Medulla oblongata (tissue), 1 donor: ENCODE measurements around the gene ARHGEF11.
A peak's percentile ranks its signal among the peaks of the same experiment; 100 is the strongest.

Source experiments
- DNase-seq: peaks from one replicate; pipeline ENCODE4 v3.0.0-alpha.2; 2015; ENCODE audit errors: extremely low spot score

The ARHGEF11 gene

DNA sequence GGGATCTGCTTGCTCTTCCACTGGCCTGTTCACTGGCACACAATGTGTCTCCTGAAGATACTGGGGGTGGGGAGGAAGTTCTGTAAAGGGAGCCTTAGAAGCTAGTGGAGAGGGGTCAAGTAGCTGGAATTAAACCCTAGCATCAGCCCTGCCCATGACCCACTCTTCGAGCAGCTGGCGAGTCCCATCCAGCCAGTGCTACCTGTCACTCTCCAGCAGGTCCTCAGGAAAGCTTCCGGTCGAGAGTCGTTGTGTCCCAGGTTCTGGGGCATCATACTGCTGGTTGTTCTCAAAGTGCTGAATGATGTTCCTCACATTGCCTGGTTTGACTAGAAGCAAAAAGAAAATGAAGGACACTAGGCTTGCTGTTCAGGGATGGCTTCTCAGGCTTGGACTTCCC lies 94.2 kb downstream of the ARHGEF11 start:
- DNase-seq = no peak

GRCh38 chr1:156949127-156949526 lies 96.4 kb downstream of the ARHGEF11 start:
- no peak for DNase-seq

DNA sequence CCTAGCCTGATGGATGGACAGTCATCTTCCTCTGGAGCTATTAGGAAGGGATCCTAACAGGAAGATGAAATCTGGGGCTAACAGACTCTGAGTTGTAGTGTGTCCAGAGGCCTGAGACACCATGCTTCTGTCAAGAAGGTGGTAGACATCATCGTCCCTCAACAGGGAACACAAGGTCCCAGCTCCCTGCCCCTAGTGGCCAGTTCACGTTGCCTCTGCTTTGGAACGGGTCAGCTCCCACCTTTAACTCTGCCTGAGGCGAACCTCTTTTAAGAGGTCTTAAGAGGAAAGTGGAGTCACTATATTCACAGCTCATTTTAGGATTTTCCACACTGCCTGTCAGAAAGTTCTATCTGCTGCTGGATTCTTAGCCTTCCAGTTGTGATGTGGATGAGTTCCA lies 96.8 kb downstream of the ARHGEF11 start:
- DNase-seq = no peak

DNA sequence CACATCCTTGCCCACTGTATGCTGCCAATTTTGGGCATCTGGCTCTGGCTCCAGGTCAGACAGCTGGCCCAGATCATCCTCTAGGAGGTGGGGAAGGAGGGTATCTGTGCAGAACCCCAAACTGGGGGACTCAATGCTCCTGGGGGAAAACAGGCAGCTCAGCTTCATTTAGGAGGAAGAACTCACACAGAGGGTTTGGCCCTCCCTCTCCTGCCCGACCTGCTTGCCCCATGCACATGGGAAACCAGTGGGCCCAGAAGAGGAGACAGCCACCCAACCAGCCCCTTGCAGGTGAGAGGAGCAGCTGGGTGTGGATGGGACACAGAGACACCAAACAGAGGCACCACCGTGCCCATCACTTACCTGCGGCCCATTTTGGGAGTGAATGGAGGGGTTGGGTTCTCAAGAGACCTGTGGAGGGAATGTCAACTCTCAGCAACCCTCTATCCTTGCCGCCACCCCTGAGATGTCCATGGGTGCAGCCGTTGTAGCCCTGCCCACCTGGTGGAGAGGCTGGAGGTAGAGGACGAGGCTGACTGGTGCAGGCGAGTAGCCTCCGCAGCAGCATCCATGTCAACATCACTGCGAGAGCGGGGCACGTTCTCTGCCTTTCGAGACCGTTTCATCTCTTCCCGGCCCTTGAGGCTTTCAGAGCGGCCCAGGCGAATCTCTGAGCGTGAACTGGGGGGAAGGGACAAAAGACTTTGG lies 97.6 kb downstream of the ARHGEF11 start:
- no peak for DNase-seq

DNA sequence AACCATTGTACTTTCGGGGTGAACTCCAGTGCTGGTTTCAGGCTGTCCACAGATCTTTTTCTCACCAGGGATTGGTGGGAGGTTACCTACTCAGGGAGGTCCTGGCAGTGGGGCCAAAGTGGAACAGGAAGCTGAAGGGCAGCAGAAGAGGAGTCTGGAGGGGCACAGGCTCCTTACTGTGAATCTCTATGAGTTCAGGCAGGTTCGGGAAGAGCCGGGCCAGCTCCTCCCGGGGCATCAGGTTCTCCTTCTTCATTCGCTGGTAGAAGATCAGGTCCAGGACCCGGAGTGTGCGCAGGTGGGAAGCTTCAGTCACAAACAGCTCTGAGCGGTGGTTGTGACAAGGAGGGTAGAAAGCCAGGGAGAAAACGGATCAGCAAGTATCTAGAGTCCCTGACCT lies 98.4 kb downstream of the ARHGEF11 start:
- DNase-seq = no peak

GRCh38 chr1:156945881-156946661 lies 99.5 kb downstream of the ARHGEF11 start:
- no peak for DNase-seq

DNA sequence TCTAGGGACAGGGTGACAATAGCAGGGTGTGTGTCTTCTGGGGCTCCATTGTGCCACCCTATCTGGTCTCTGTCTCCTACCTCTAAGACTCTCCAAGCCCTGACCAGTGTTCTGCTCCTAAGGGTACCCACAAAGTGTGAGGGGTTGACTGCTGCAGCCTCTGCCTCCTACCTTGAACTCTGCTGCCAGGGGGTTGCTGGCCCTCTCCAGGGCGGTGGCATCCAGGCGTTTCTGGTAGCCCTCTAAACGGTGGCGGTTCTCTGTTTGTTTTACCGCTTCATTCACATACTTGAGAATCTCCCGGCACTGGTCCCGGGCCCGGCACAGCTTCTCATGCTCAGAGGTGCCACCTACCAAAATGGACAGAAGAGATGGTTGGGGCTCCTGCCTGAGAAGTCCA lies 100.7 kb downstream of the ARHGEF11 start:
- DNase-seq = no peak

DNA sequence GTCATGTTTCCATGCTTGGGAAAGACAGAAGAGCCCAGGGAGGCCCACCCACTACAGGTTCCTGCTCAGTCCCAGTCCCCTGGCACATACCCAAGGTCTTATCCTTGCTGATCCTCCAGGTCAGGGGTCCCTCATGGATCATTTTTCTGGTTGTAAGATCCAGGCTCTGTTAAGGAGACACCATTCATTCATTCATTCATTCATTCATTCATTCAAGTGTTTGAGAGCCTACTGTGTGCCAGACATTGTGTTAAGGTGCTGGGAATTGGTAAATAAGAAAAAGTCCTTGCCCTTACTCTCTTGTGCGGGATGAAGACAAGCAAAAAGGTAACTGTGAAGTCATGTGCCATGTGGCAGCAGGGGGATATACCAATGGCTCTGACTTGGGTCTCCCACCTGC lies 101.3 kb downstream of the ARHGEF11 start:
- no peak for DNase-seq

- DNase-seq = no peak
Measured at GRCh38 chr1:156943756-156944155, 101.8 kb downstream of the ARHGEF11 start.

DNA sequence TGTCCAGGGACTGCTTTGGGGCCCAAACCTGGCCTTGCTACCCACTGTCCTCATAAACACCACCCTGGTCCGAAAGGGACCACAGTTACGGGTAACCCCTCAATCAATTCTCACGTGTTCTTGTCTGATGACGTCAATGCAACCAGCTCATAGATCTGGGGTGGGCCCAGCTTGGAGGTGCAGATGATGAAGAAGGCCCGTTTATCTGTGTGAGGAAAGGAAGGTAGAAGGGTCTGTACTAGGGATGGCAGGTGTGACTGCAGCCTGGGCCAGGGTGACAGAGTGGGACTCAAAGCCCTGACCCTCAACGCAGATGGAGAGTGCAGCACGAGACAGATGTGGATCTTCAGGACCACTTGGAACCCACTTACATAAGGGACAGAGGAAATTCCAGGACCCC lies 103.0 kb downstream of the ARHGEF11 start:
- DNase-seq = no peak

GRCh38 chr1:156942176-156942575 lies 103.4 kb downstream of the ARHGEF11 start:
- no peak for DNase-seq

DNA sequence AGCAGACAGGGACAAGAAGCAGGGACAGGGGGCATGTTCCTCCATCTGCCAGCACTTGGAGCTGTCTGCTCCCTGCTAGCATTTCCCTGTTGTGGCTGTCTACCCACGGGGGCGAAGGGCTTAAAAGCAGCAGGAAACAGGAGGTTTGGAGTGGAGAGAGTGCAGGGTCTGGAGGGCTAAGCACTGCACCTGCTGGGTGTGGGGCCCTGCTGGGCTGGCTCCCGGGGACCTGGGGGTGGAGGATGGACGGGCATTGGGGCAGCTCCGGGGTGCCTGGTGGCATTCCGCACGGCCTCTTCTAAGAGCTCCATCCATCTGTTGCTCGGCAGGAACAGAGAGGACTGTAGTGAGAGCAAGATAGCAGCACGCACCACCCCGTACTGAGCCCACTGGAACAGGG lies 103.9 kb downstream of the ARHGEF11 start:
- no peak for DNase-seq

- no peak for DNase-seq
Measured at GRCh38 chr1:156939786-156940334, 105.7 kb downstream of the ARHGEF11 start.

GRCh38 chr1:156938813-156939212 lies 106.7 kb downstream of the ARHGEF11 start:
- DNase-seq = no peak

GRCh38 chr1:156937883-156938282 lies 107.7 kb downstream of the ARHGEF11 start:
- DNase-seq = no peak

GRCh38 chr1:156936721-156937220 lies 108.8 kb downstream of the ARHGEF11 start:
- DNase-seq = no peak

GRCh38 chr1:156936191-156936590 lies 109.4 kb downstream of the ARHGEF11 start:
- no peak for DNase-seq

DNA sequence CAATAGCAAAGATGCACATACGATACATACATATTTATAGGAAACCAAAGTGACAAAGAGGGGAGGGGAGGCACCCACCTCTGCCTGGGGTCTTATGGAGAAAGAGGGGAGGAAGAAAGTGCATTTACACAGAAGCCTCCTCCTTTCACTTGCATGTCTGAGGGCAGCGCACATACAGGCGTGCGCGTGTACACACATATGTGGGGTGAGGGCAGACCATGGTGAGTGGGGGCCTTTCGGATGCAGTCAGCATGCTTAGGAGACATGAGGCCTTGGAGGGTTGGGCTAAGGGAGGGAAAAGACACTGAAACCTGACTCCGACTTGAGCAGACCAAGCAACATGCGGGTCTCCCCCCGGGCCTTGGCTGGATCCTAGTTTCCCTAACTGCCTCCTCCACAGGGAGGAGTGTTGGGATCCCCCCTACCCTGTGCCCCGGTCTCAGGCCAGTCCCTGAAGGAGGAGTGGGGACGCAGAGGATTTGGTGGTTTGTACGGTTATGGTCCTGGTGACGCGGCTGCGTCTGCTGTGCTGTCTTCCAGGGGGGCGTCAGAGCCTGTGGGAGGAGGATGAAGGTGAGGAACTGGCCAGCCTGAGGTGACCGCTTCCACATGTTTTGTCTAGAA lies 109.9 kb downstream of the ARHGEF11 start:
- no peak for DNase-seq

- DNase-seq = no peak
Measured at GRCh38 chr1:156933136-156933535, 112.4 kb downstream of the ARHGEF11 start.

DNA sequence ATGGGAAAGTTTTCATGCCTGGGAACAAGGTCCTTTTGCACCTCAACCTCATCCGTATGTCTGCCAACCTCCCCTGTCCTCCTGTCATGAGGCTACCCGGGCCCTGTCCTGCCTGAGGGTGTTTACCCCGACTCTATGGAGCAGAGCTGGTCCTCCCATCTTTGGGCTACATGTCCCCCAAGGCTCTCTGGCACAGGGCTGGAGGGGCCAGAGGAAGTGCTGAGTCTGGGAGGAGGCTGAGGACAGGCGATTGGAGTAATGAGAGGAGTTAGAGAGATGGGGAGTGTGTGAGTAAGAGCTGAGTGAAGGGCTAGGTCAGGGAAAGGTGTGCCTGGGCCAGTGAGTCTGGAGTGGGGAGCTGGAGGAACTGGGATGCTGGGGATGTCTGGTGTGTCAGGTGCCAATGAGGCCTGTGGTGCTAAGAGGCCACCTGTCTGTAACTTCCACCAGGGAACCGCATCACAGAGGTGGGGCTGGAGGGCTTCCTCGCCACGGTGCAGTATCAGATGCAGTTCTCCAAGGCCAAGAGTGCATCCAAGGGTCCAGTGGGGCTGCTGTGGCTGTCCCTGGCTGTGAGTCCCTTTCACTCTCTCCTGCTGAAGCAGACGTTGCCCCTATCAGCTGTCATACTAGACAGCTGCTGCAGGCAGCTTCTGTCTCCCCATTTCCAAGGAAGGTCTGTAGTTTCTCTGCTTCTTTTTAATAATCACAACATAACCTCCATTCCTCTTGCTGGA lies 113.4 kb downstream of the ARHGEF11 start:
- DNase-seq = no peak

- peak; percentile 26 for DNase-seq
Measured at GRCh38 chr1:156931211-156931952, 114.2 kb downstream of the ARHGEF11 start.
